ENCODE results near the gene ZRANB3. TPM values are rescaled to one million over a fixed set of nuclear protein-coding genes. Genes with fewer than 3 reads are reported as not detected.

The ZRANB3 gene
- total RNA-seq, 1 experiment from 2014 or later, result 10.4 TPM

Other genes starting within 250 kb of the ZRANB3 start
- gene R3HDM1, start 266 bp upstream of the ZRANB3 start, total RNA-seq (2014; rRNA removed; shearing (Covaris generic)), result 16.4 and 21.7 TPM in 2 replicates
- gene UBXN4, start 210.6 kb upstream of the ZRANB3 start, total RNA-seq (2014; rRNA removed; shearing (Covaris generic)), result 56.5 and 59.7 TPM in 2 replicates

Data from H7 (cell line).